ES-I3 (cell line): ENCODE measurements around the gene ADIPOR2.

Experiments used
- H3K36me3 ChIP-seq: 2 replicates; pipeline ENCODE4 v1.6.1; 2013; ENCODE audit warnings: mild to moderate bottlenecking, low read length, control low read depth, moderate library complexity; ENCODE audit not compliant: insufficient read depth
- H3K4me1 ChIP-seq: 2 replicates; pipeline ENCODE4 v1.6.1; 2013; ENCODE audit warnings: mild to moderate bottlenecking, control low read depth, low read length; ENCODE audit not compliant: insufficient read depth
- H3K9ac ChIP-seq: 2 replicates; pipeline ENCODE4 v1.6.1; 2013; ENCODE audit warnings: low read depth, mild to moderate bottlenecking, low read length, moderate library complexity
- H3K9me3 ChIP-seq: 2 replicates; pipeline ENCODE4 v1.6.1; 2013; ENCODE audit warnings: mild to moderate bottlenecking, low read length, moderate library complexity; ENCODE audit not compliant: control insufficient read depth, insufficient read depth

Gene ADIPOR2

GRCh38 chr12:1836854-1837421 lies 146.1 kb downstream of the ADIPOR2 start:
- Histone ChIP-seq H3K9me3 (no peaks in the 10 kb centered on the region), H3K36me3 (no peaks in the 10 kb centered on the region), H3K4me1 (peaks cover 4% of the 10 kb centered on the region; the same call in 1 of the 2 replicates), H3K9ac (no peak overlapping the region)

DNA sequence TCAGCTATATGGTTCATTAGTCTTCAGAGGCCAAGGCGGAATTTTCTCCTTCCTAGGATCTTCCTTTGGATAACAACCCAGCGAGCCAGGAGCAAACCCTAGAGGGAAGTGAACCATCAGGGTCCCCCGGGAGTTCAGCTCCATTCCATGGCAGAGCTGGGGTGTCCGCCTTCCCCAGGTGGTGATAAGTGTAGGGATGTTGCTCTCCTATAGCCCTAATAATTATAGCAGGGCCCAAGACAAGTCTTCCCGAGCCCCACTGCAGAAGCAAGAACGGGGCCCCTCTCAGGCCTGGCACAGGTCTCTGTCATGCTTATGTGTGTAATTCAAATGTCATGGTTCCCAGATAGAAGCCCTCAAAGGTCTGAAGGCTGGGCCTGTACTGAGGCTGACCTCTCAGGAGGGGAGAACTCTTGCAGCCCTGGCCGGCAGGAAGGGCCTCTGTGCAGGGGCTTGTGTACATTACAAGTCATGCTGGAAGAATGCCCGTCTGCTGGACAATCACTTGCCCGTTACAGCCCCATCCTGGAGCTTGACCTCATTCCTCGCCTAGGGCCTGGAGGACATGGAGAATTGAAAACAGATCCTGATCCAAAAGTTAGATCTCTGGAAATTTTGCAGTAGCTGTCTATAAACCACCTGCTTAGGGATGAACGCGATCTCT lies 146.8 kb downstream of the ADIPOR2 start:
- Histone ChIP-seq H3K9me3 (no peaks in the 10 kb centered on the region), H3K4me1 (peaks cover 4% of the 10 kb centered on the region; the same call in 1 of the 2 replicates), H3K9ac (no peak overlapping the region), H3K36me3 (no peaks in the 10 kb centered on the region)
